ENCODE measurements around the gene CLEC4A. TPM values are rescaled to one million over a fixed set of nuclear protein-coding genes. Genes with fewer than 3 reads are reported as not detected.

Gene CLEC4A
- total RNA-seq, 2 donors from 2014 or later: 0.67 TPM; not detected in 1

- H3K27ac ChIP-seq: no peak overlapping the region
- H3K27me3 ChIP-seq: no peaks in the 10 kb centered on the region
- H3K9me3 ChIP-seq: peaks cover 0 to 10% of the 10 kb centered on the region in 2 donors
- peaks cover 0 to 7% of the 10 kb centered on the region in 2 donors for H3K4me1 ChIP-seq
- no peak for TF ChIP-seq CTCF (IDR thresholded peaks at IDR 0.05)
- H3K36me3 ChIP-seq: no peaks in the 10 kb centered on the region
- no peak overlapping the region for H3K4me3 ChIP-seq
- DNase-seq (ENCODE audit: low spot score): no peak
Observed at GRCh38 chr12:8143261-8143660, 19.8 kb downstream of the CLEC4A start.

GRCh38 chr12:8145754-8146441 is 22.5 kb downstream of the CLEC4A start:
- H3K4me1 ChIP-seq: peaks cover 0 to 7% of the 10 kb centered on the region in 2 donors
- DNase-seq (ENCODE audit: low spot score): no peak
- H3K27ac ChIP-seq: peak overlapping the region in 1 of 2 donors; percentile 21
- peaks cover 0 to 10% of the 10 kb centered on the region in 2 donors for H3K9me3 ChIP-seq
- peak overlapping the region in 1 of 2 donors; percentile 14 for H3K4me3 ChIP-seq
- H3K36me3 ChIP-seq: no peaks in the 10 kb centered on the region
- TF ChIP-seq CTCF (IDR thresholded peaks at IDR 0.05): no peak
- H3K27me3 ChIP-seq: no peaks in the 10 kb centered on the region

GRCh38 chr12:8146442-8146771 is 23.0 kb downstream of the CLEC4A start:
- no peak for DNase-seq (ENCODE audit: low spot score)
- peaks cover 0 to 7% of the 10 kb centered on the region in 2 donors for H3K4me1 ChIP-seq
- H3K36me3 ChIP-seq: no peaks in the 10 kb centered on the region
- TF ChIP-seq CTCF (IDR thresholded peaks at IDR 0.05): no peak
- peaks cover 0 to 9% of the 10 kb centered on the region in 2 donors for H3K9me3 ChIP-seq
- peak overlapping the region in 1 of 2 donors; percentile 14 for H3K4me3 ChIP-seq
- no peaks in the 10 kb centered on the region for H3K27me3 ChIP-seq
- H3K27ac ChIP-seq: peak overlapping the region in 1 of 2 donors; percentile 21

- DNase-seq (ENCODE audit: low spot score): no peak
- no peaks in the 10 kb centered on the region for H3K4me1 ChIP-seq
- no peak for TF ChIP-seq CTCF (IDR thresholded peaks at IDR 0.05)
- no peak overlapping the region for H3K27ac ChIP-seq
- H3K4me3 ChIP-seq: no peak overlapping the region
- H3K9me3 ChIP-seq: no peaks in the 10 kb centered on the region
- H3K27me3 ChIP-seq: no peaks in the 10 kb centered on the region
- H3K36me3 ChIP-seq: no peaks in the 10 kb centered on the region
Observed at GRCh38 chr12:8154526-8154925, 31.1 kb downstream of the CLEC4A start.

GRCh38 chr12:8156416-8156815 is 33.0 kb downstream of the CLEC4A start:
- no peaks in the 10 kb centered on the region for H3K36me3 ChIP-seq
- H3K4me1 ChIP-seq: no peaks in the 10 kb centered on the region
- H3K4me3 ChIP-seq: no peak overlapping the region
- no peaks in the 10 kb centered on the region for H3K27me3 ChIP-seq
- no peak overlapping the region for H3K27ac ChIP-seq
- TF ChIP-seq CTCF (IDR thresholded peaks at IDR 0.05): no peak
- no peaks in the 10 kb centered on the region for H3K9me3 ChIP-seq
- no peak for DNase-seq (ENCODE audit: low spot score)

GRCh38 chr12:8156845-8157244 is 33.4 kb downstream of the CLEC4A start, which contains the start of gene ZNF705A:
TSS of gene ZNF705A (plus strand) at chr12:8157015. CDS start at chr12:8172626, 15,611 bp downstream.
- Histone ChIP-seq H3K36me3 (no peaks in the 10 kb centered on the region), H3K4me3 (no peak within 1 kb of the TSS), H3K27me3 (no peaks in the 10 kb centered on the region), H3K9me3 (no peaks in the 10 kb centered on the region), H3K4me1 (no peaks in the 10 kb centered on the region), H3K27ac (no peak within 1 kb of the TSS)
- no peak for TF ChIP-seq CTCF (IDR thresholded peaks at IDR 0.05)
- DNase-seq (ENCODE audit: low spot score): no peak
